Upper lobe of left lung (tissue), 6 donors: ENCODE results near the gene DDIT3. TPM values are rescaled to one million over a fixed set of nuclear protein-coding genes. Genes with fewer than 3 reads are reported as not detected.
A peak's percentile ranks its signal among the peaks of the same experiment; 100 is the strongest.

Experiments
- ATAC-seq, 2 donors: fragments of 200-7000 bp; cut with Tn5 transposase; one replicate each; pipeline ENCODE4 v1.9.1; 2022; ENCODE audit warnings: mild to moderate bottlenecking in 2 of 2, moderate library complexity in 2 of 2; ENCODE audit not compliant: low FRiP score in 2 of 2
- DNase-seq, 2 donors: peaks; one replicate each; pipeline ENCODE4 v3.0.0-alpha.2; 2019 to 2020
- H3K27ac ChIP-seq, 4 donors: fragments of 200-600 bp; sonication (generic); one replicate each; pipeline ENCODE4 v1.5.1; 2016 to 2019
- H3K27me3 ChIP-seq, 4 donors: fragments of 200-600 bp; sonication (generic); one replicate each; pipeline ENCODE4 v1.5.1; 2017 to 2019
- H3K36me3 ChIP-seq, 4 donors: fragments of 200-600 bp; sonication (generic); one replicate each; pipeline ENCODE4 v1.5.1; 2016 to 2019
- H3K4me1 ChIP-seq, 4 donors: fragments of 200-600 bp; sonication (generic); one replicate each; pipeline ENCODE4 v1.5.1; 2018 to 2019
- H3K4me3 ChIP-seq, 4 donors: fragments of 200-600 bp; sonication (generic); one replicate each; pipeline ENCODE4 v1.5.1; 2017 to 2019; ENCODE audit warnings: mild to moderate bottlenecking in 2 of 4, moderate library complexity in 1 of 4
- H3K9me3 ChIP-seq, 4 donors: fragments of 200-600 bp; sonication (generic); one replicate each; pipeline ENCODE4 v1.5.1; 2018 to 2019
- CTCF ChIP-seq, 6 experiments: fragments of 450-650 bp in 4 of 6; fragments of 200-600 bp in 2 of 6; sonication (generic) in 2 of 6; IDR thresholded peaks; one replicate each; pipeline ENCODE4 v1.5.1; 2016 to 2019; ENCODE audit warnings: antibody characterized with exemption in 6 of 6
- EP300 ChIP-seq, 4 donors: sonication (generic); formaldehyde crosslinking; IDR thresholded peaks; one replicate each; pipeline ENCODE4 v1.5.1; 2017; ENCODE audit warnings: antibody characterized with exemption in 4 of 4, control low read depth in 2 of 4
- POLR2A ChIP-seq, 4 donors: fragments of 450-650 bp; IDR thresholded peaks; one replicate each; pipeline ENCODE4 v1.5.1; 2016 to 2017; ENCODE audit warnings: antibody characterized with exemption in 4 of 4, mild to moderate bottlenecking in 2 of 4
- POLR2AphosphoS5 ChIP-seq, 2 donors: sonication (generic); formaldehyde crosslinking; IDR thresholded peaks; one replicate each; pipeline ENCODE4 v1.5.1; 2017; ENCODE audit warnings: antibody characterized with exemption in 2 of 2
- WGBS, 2 donors: methylation state at CpG; one replicate each; pipeline ENCODE4 v1.1.5; 2017 to 2018; 5-methylcytosine and 5-hydroxymethylcytosine counted together
- total RNA-seq, 6 donors: library from RNA; depleted of rRNA in 4 of 6; stranded (reverse); fragments of >200 nt in 4 of 6; gene quantifications; one replicate each; pipeline versions ENCODE4 v1.1.0 to v1.2.1, GENCODE V29; 2016 to 2021
- donor health status: DM: no; HTN: no; CAD: no; lungs with moderate emphysema.
- donor health status: DM: no; HTN: yes; CAD: no; lungs with severe emphysema.

DDIT3 gene
- total RNA-seq, 6 donors from 2014 or later, result 26.1 to 45.1 (median 33.1) TPM

DNA sequence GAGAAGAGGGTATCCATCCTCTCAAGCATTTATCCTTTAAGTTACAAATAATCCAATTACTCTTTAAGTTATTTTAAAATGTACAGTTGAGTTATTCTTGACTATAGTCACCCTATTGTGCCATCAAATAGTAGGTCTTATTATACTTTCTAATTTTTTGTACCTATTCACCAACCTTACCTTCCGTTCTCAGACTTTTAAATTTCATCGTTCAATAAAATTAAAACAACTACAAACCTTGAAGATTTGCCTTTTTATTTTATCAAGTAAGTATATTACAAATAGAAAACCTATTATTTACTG is 27.6 kb upstream of the DDIT3 start:
- no peaks in the 10 kb centered on the region for H3K36me3 ChIP-seq
- DNase-seq (no peak), ATAC-seq (no peak)
- no peaks in the 10 kb centered on the region for H3K9me3 ChIP-seq
- peaks cover 28 to 50% (median 33%) of the 10 kb centered on the region in 4 donors for H3K4me1 ChIP-seq
- H3K27ac ChIP-seq, result no peak overlapping the region
- TF ChIP-seq POLR2AphosphoS5 (IDR thresholded peaks at IDR 0.05), result no peak
- TF ChIP-seq EP300 (IDR thresholded peaks at IDR 0.05), result no peak
- TF ChIP-seq POLR2A (IDR thresholded peaks at IDR 0.05), result no peak
- no peak for TF ChIP-seq CTCF (IDR thresholded peaks at IDR 0.05)
- no peak overlapping the region for H3K4me3 ChIP-seq
- peaks cover 0 to 18% (median 10%) of the 10 kb centered on the region in 4 donors for H3K27me3 ChIP-seq
- 94 to 98% methylated on average over 2 of the region's 2 CpGs for WGBS, 2 donors

DNA sequence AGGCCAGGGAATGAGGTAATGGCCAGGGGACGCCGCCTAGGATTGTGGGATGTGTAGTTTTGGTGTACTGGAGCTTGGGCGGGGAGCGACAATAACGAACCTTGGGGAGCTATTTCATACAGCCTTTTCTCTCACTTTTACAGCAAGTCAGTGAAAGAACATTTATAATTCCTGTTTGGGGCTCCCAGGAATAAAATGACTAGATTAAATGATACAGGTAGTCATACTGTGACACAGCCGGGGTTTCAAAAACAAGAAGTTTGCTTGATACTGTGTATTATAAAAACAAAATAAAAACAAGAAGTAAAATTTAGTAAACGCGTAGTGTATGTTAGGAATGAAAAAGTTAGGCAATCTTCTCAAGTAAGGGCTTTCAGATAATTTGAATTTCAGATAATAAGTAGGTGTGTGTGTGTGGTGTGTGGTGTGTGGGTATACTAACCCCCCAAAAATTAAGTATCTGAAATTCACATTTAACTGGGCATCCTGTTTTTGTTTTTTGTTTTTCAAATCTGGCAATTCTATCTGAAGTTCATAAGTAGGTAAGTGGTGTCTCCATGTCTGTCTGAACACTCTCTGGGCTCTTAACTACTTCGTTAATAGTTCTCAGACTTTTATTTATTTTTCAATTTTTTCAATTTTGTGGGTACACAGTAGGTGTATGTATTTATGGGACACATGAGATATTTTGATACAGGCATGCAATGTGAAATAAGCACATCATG is 27.1 kb upstream of the DDIT3 start:
- DNase-seq, result no peak
- ATAC-seq, result no peak
- peaks cover 0 to 18% (median 10%) of the 10 kb centered on the region in 4 donors for H3K27me3 ChIP-seq
- peak overlapping the region in 3 of 4 donors; percentile 58 to 84 (median 81) for H3K4me3 ChIP-seq
- H3K27ac ChIP-seq, result peak overlapping the region in 3 of 4 donors; percentile 87 to 92 (median 92)
- peaks cover 28 to 50% (median 33%) of the 10 kb centered on the region in 4 donors for H3K4me1 ChIP-seq
- no peak for TF ChIP-seq CTCF (IDR thresholded peaks at IDR 0.05)
- no peak for TF ChIP-seq POLR2A (IDR thresholded peaks at IDR 0.05)
- no peak for TF ChIP-seq POLR2AphosphoS5 (IDR thresholded peaks at IDR 0.05)
- TF ChIP-seq EP300 (IDR thresholded peaks at IDR 0.05), result no peak
- 19 to 21% methylated on average over 9 of the region's 9 CpGs for WGBS, 2 donors
- H3K9me3 ChIP-seq, result no peaks in the 10 kb centered on the region
- peaks cover 0 to 5% (median 0%) of the 10 kb centered on the region in 4 donors for H3K36me3 ChIP-seq

- no peaks in the 10 kb centered on the region for H3K9me3 ChIP-seq
- H3K4me3 ChIP-seq, result peak within 1 kb of the TSS; percentile 58 to 87 (median 82)
- H3K27ac ChIP-seq, result peak within 1 kb of the TSS; percentile 87 to 92 (median 91)
- peaks cover 28 to 50% (median 33%) of the 10 kb centered on the region in 4 donors for H3K4me1 ChIP-seq
- H3K27me3 ChIP-seq, result peaks cover 0 to 18% (median 10%) of the 10 kb centered on the region in 4 donors
- peaks cover 0 to 12% (median 4%) of the 10 kb centered on the region in 4 donors for H3K36me3 ChIP-seq
- TF ChIP-seq POLR2A (IDR thresholded peaks at IDR 0.05) (peak in 3 of 4 donors; percentile 21 to 63 (median 56)), POLR2AphosphoS5 (IDR thresholded peaks at IDR 0.05) (peak; percentile 62 to 65), CTCF (IDR thresholded peaks at IDR 0.05) (peak in 2 of 6 experiments; percentile 4 to 13), EP300 (IDR thresholded peaks at IDR 0.05) (no peak)
- peak; percentile 98 for ATAC-seq
- 1% methylated on average over 33 to 38 of the region's 56 CpGs for WGBS, 2 donors
- DNase-seq, result peak; percentile 90 to 98
These were observed 26.3 kb upstream of the DDIT3 start, which contains the start of gene DCTN2 for GRCh38 chr12:57546438-57547287. Gene DCTN2 (minus strand): TSS chr12:57547192. CDS start chr12:57547063, 129 bp downstream.

GRCh38 chr12:57545809-57546437 is 25.6 kb upstream of the DDIT3 start:
- Histone ChIP-seq H3K4me1 (peaks cover 28 to 50% (median 33%) of the 10 kb centered on the region in 4 donors), H3K4me3 (peak overlapping the region; percentile 58 to 87 (median 82)), H3K27me3 (peaks cover 0 to 18% (median 10%) of the 10 kb centered on the region in 4 donors), H3K9me3 (no peaks in the 10 kb centered on the region), H3K36me3 (peaks cover 0 to 20% (median 6%) of the 10 kb centered on the region in 4 donors), H3K27ac (peak overlapping the region; percentile 87 to 92 (median 91))
- WGBS, 2 donors, result 62 to 70% methylated on average over 14 to 15 of the region's 15 CpGs
- ATAC-seq (no peak), DNase-seq (no peak)
- TF ChIP-seq POLR2AphosphoS5 (IDR thresholded peaks at IDR 0.05) (peak in 1 of 2 donors; percentile 36), POLR2A (IDR thresholded peaks at IDR 0.05) (no peak), EP300 (IDR thresholded peaks at IDR 0.05) (no peak), CTCF (IDR thresholded peaks at IDR 0.05) (peak in 1 of 6 experiments; percentile 8)
